ENCODE data around the gene KIAA1671.

The KIAA1671 gene

GRCh38 chr22:25120761-25121212 is 168.3 kb downstream of the KIAA1671 start:
- DNase-seq = no peak

GRCh38 chr22:25122136-25122764 is 169.7 kb downstream of the KIAA1671 start:
- DNase-seq = no peak

GRCh38 chr22:25123677-25124076 is 171.2 kb downstream of the KIAA1671 start:
- no peak for DNase-seq

GRCh38 chr22:25125693-25126357 is 173.3 kb downstream of the KIAA1671 start:
- DNase-seq = no peak

GRCh38 chr22:25126510-25126909 is 174.0 kb downstream of the KIAA1671 start:
- DNase-seq = no peak

GRCh38 chr22:25127318-25127717 is 174.8 kb downstream of the KIAA1671 start:
- DNase-seq = no peak

- no peak for DNase-seq
These were observed 177.9 kb downstream of the KIAA1671 start for GRCh38 chr22:25130462-25130861.

GRCh38 chr22:25131198-25131887 is 178.8 kb downstream of the KIAA1671 start:
- no peak for DNase-seq

- no peak for DNase-seq
These were observed 181.5 kb downstream of the KIAA1671 start for GRCh38 chr22:25134028-25134427.

GRCh38 chr22:25134451-25134850 is 181.9 kb downstream of the KIAA1671 start:
- no peak for DNase-seq

- DNase-seq = no peak
These were observed 184.5 kb downstream of the KIAA1671 start for GRCh38 chr22:25136953-25137576.

- no peak for DNase-seq
These were observed 185.3 kb downstream of the KIAA1671 start for GRCh38 chr22:25137577-25138525.

- no peak for DNase-seq
These were observed 186.5 kb downstream of the KIAA1671 start for GRCh38 chr22:25139062-25139461.

GRCh38 chr22:25142102-25142501 is 189.6 kb downstream of the KIAA1671 start:
- no peak for DNase-seq

GRCh38 chr22:25143156-25144076 is 190.9 kb downstream of the KIAA1671 start:
- DNase-seq = no peak

GRCh38 chr22:25144522-25144921 is 192.0 kb downstream of the KIAA1671 start:
- no peak for DNase-seq

GRCh38 chr22:25146307-25146706 is 193.8 kb downstream of the KIAA1671 start:
- no peak for DNase-seq

GRCh38 chr22:25146906-25147641 is 194.6 kb downstream of the KIAA1671 start:
- no peak for DNase-seq

GRCh38 chr22:25147642-25147928 is 195.1 kb downstream of the KIAA1671 start:
- DNase-seq = no peak

GRCh38 chr22:25148149-25148691 is 195.7 kb downstream of the KIAA1671 start:
- DNase-seq = no peak

All from activated CD8-positive, alpha-beta memory T cell treated with anti-CD3 and anti-CD28 coated beads, Interleukin-2, amount 50 U/mL, for 48 hours (primary cell).